ENCODE data around the gene EFEMP2. TPM values are rescaled to one million over a fixed set of nuclear protein-coding genes. Genes with fewer than 3 reads are reported as not detected.

EFEMP2 gene
- total RNA-seq, 1 experiment from 2014 or later, result 26.2 TPM

DNA sequence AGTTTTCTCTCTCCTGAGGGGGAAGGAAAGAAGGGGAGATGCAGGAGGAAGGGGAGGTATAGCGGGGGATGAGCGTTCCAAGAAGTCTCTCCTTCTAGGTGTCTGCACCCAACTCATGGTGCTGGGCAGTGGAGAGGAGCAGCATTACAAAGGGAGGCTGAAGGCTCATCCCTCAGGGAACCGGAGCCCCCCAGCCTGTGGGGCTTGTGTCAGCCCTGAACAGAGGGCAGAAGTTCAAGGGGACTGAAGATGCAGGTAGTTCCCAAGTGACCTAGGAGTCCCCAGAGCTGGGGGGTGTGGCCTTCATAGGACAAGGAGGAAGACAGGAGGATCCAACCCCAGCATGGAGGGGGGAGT lies 44.5 kb upstream of the EFEMP2 start:
- no peak overlapping the region for H3K4ac ChIP-seq (ENCODE audit: low read depth, low read length)
- no peak for DNase-seq
- peaks cover 21 to 28% of the 10 kb centered on the region in 2 experiments for H3K4me1 Mint-ChIP-seq
- no peaks in the 10 kb centered on the region; the same call in 1 of the 2 replicates for H3K4me1 ChIP-seq (ENCODE audit: insufficient read depth, low read length)
- no peak overlapping the region for H2AFZ ChIP-seq (ENCODE audit: low read length)
- no peak overlapping the region for H3K56ac ChIP-seq (ENCODE audit: insufficient read length, low read depth, low read length)
- H2BK15ac ChIP-seq (ENCODE audit: low read depth, low read length), result no peak overlapping the region
- H3K9me3 ChIP-seq (ENCODE audit: control insufficient read depth, low read depth, low read length), result no peaks in the 10 kb centered on the region
- H4K8ac ChIP-seq (replicated peaks; ENCODE audit: insufficient read length, low read depth, low read length), result no peak overlapping the region
- no peak overlapping the region for H2BK12ac ChIP-seq (ENCODE audit: insufficient read length, low read depth, low read length)
- H3T11ph ChIP-seq (ENCODE audit: low read length), result no peak overlapping the region
- no peak for TF ChIP-seq CTCF (conservative IDR thresholded peaks at IDR 0.05)
- no peak overlapping the region for H4K91ac ChIP-seq (ENCODE audit: insufficient read length, low read depth, low read length)
- H4K5ac ChIP-seq (ENCODE audit: insufficient read length, low read depth, low read length), result no peak overlapping the region
- H2BK120ac ChIP-seq (ENCODE audit: low read depth, low read length, poor library complexity, severe bottlenecking), result no peak overlapping the region
- peaks cover 0 to 11% (median 8%) of the 10 kb centered on the region in 3 experiments; a peak in 6 of 7 replicates for H3K36me3 Mint-ChIP-seq (ENCODE audit: insufficient read depth in 1 of 3, low read depth in 3 of 3)
- H3K4me3 Mint-ChIP-seq, result peak overlapping the region; percentile 83 to 89
- no peaks in the 10 kb centered on the region for H3K79me1 ChIP-seq (ENCODE audit: insufficient read depth, low read depth, low read length, poor library complexity, severe bottlenecking)
- peaks cover 11% of the 10 kb centered on the region for H3K23me2 ChIP-seq (ENCODE audit: insufficient read length, low read depth, low read length, poor library complexity, severe bottlenecking)
- H3K18ac ChIP-seq (ENCODE audit: insufficient read length, low read depth, low read length), result no peak overlapping the region
- no peak overlapping the region for H3K23ac ChIP-seq (ENCODE audit: insufficient read length, low read depth, low read length)
- no CpG with 5 or more reads among the region's 3 CpGs for WGBS (ENCODE audit: extremely low coverage, insufficient read length, low lambda C conversion rate)
- no peaks in the 10 kb centered on the region for H3K79me2 ChIP-seq (ENCODE audit: insufficient read depth, low read length)
- H3K9me3 Mint-ChIP-seq, result no peaks in the 10 kb centered on the region; a peak in 1 of 5 replicates
- no peak overlapping the region for H2AK5ac ChIP-seq (ENCODE audit: insufficient read length, low read length)
- H3K27ac ChIP-seq (ENCODE audit: insufficient read length, low read depth, low read length), result no peak overlapping the region
- H3K14ac ChIP-seq (ENCODE audit: insufficient read depth, low read length), result no peak overlapping the region
- H3K27me3 Mint-ChIP-seq (ENCODE audit: low read depth), result peaks cover 4% of the 10 kb centered on the region
- 0 out of 7 replicates have a peak overlapping the region, but pooled peaks of 1 of the 3 experiments have one; percentile 27 for H3K27ac Mint-ChIP-seq
- H4K20me1 ChIP-seq (ENCODE audit: control insufficient read depth, insufficient read depth, insufficient read length), result no peaks in the 10 kb centered on the region
- H3K4me2 ChIP-seq (ENCODE audit: insufficient read depth, insufficient read length, low read length), result no peak overlapping the region
- H2BK5ac ChIP-seq (ENCODE audit: insufficient read length, low read length), result no peak overlapping the region
- no peak overlapping the region for H3K9ac ChIP-seq (ENCODE audit: extremely low read depth, insufficient read length, low read length)
- no peaks in the 10 kb centered on the region for H3K27me3 ChIP-seq (ENCODE audit: insufficient read depth, low read length)
- H2BK20ac ChIP-seq (ENCODE audit: low read depth, low read length, poor library complexity, severe bottlenecking), result no peak overlapping the region

Measured in H9 (cell line).